ENCODE measurements around the gene SLC15A3.
A peak's percentile ranks its signal among the peaks of the same experiment; 100 is the strongest.

The SLC15A3 gene

GRCh38 chr11:60944490-60945294 lies 7.3 kb downstream of the SLC15A3 start:
- H3K79me2 ChIP-seq (ENCODE audit: insufficient read depth, low read length), result no peaks in the 10 kb centered on the region
- H4K20me1 ChIP-seq (ENCODE audit: insufficient read depth, low read length), result no peaks in the 10 kb centered on the region
- ATAC-seq (ENCODE audit: insufficient read depth, low read depth), result no peak

GRCh38 chr11:60942970-60943565 lies 8.9 kb downstream of the SLC15A3 start:
- no peak overlapping the region for H3K4me3 ChIP-seq (ENCODE audit: low read depth in 1 of 2, low read length in 2 of 2)
- no peaks in the 10 kb centered on the region for H3K9me3 ChIP-seq (ENCODE audit: insufficient read depth, low read length, severe bottlenecking)
- no peaks in the 10 kb centered on the region for H4K20me1 ChIP-seq (ENCODE audit: insufficient read depth, low read length)
- no peak overlapping the region for H3K4me2 ChIP-seq (ENCODE audit: insufficient read depth, low read length)
- H3K27me3 ChIP-seq (ENCODE audit: insufficient read depth, low read length, poor library complexity), result peaks cover 4% of the 10 kb centered on the region
- no peak overlapping the region for H2AFZ ChIP-seq (ENCODE audit: low read depth, low read length)
- no peaks in the 10 kb centered on the region for H3K36me3 ChIP-seq (ENCODE audit: insufficient read depth, low read length)
- TF ChIP-seq EZH2 (IDR thresholded peaks at IDR 0.05; ENCODE audit: borderline replicate concordance, low read depth, low read length, severe bottlenecking) (no peak), CTCF (IDR thresholded peaks at IDR 0.05; ENCODE audit: borderline replicate concordance, extremely low read depth, low read length, poor library complexity, severe bottlenecking) (no peak)
- no peaks in the 10 kb centered on the region for H3K4me1 ChIP-seq (ENCODE audit: insufficient read depth, low read length)
- no peak overlapping the region for H3K27ac ChIP-seq (ENCODE audit: low read length)
- DNase-seq, result no peak
- H3K9ac ChIP-seq (ENCODE audit: low read depth, low read length), result no peak overlapping the region
- no peaks in the 10 kb centered on the region for H3K79me2 ChIP-seq (ENCODE audit: insufficient read depth, low read length)
- ATAC-seq (ENCODE audit: insufficient read depth, low read depth), result no peak

More at GRCh38 chr11:60944490-60945294, 7.3 kb downstream of the SLC15A3 start:
- DNase-seq, result no peak
- H3K27me3 ChIP-seq (ENCODE audit: insufficient read depth, low read length, poor library complexity), result no peaks in the 10 kb centered on the region
- no peak overlapping the region for H3K27ac ChIP-seq (ENCODE audit: low read length)
- H2AFZ ChIP-seq (ENCODE audit: low read depth, low read length), result no peak overlapping the region
- TF ChIP-seq EZH2 (IDR thresholded peaks at IDR 0.05; ENCODE audit: borderline replicate concordance, low read depth, low read length, severe bottlenecking) (no peak), CTCF (IDR thresholded peaks at IDR 0.05; ENCODE audit: borderline replicate concordance, extremely low read depth, low read length, poor library complexity, severe bottlenecking) (peak; percentile 35)
- no peak overlapping the region for H3K4me3 ChIP-seq (ENCODE audit: low read depth in 1 of 2, low read length in 2 of 2)
- no peak overlapping the region for H3K4me2 ChIP-seq (ENCODE audit: insufficient read depth, low read length)
- H3K36me3 ChIP-seq (ENCODE audit: insufficient read depth, low read length), result no peaks in the 10 kb centered on the region
- H3K4me1 ChIP-seq (ENCODE audit: insufficient read depth, low read length), result no peaks in the 10 kb centered on the region
- H3K9ac ChIP-seq (ENCODE audit: low read depth, low read length), result no peak overlapping the region
- no peaks in the 10 kb centered on the region for H3K9me3 ChIP-seq (ENCODE audit: insufficient read depth, low read length, severe bottlenecking)

GRCh38 chr11:60942219-60942618 lies 9.8 kb downstream of the SLC15A3 start:
- TF ChIP-seq EZH2 (IDR thresholded peaks at IDR 0.05; ENCODE audit: borderline replicate concordance, low read depth, low read length, severe bottlenecking), result no peak
- no peak for TF ChIP-seq CTCF (IDR thresholded peaks at IDR 0.05; ENCODE audit: borderline replicate concordance, extremely low read depth, low read length, poor library complexity, severe bottlenecking)
- H3K9me3 ChIP-seq (ENCODE audit: insufficient read depth, low read length, severe bottlenecking), result no peaks in the 10 kb centered on the region
- H3K79me2 ChIP-seq (ENCODE audit: insufficient read depth, low read length), result no peaks in the 10 kb centered on the region
- ATAC-seq (ENCODE audit: insufficient read depth, low read depth), result no peak
- H3K9ac ChIP-seq (ENCODE audit: low read depth, low read length), result no peak overlapping the region
- H3K4me3 ChIP-seq (ENCODE audit: low read depth in 1 of 2, low read length in 2 of 2), result no peak overlapping the region
- no peak overlapping the region for H3K27ac ChIP-seq (ENCODE audit: low read length)
- H3K27me3 ChIP-seq (ENCODE audit: insufficient read depth, low read length, poor library complexity), result peaks cover 4% of the 10 kb centered on the region
- H4K20me1 ChIP-seq (ENCODE audit: insufficient read depth, low read length), result no peaks in the 10 kb centered on the region
- no peaks in the 10 kb centered on the region for H3K36me3 ChIP-seq (ENCODE audit: insufficient read depth, low read length)
- no peak for DNase-seq
- H3K4me1 ChIP-seq (ENCODE audit: insufficient read depth, low read length), result no peaks in the 10 kb centered on the region
- H2AFZ ChIP-seq (ENCODE audit: low read depth, low read length), result no peak overlapping the region
- no peak overlapping the region for H3K4me2 ChIP-seq (ENCODE audit: insufficient read depth, low read length)

All from DND-41 (cell line).